Endothelial cell of umbilical vein (primary cell): Measurements from ENCODE around the gene TPST1.
"Not testable (repeated sequence)": the region's sequence is repeated elsewhere in the genome, so short reads cannot be mapped to it uniquely, and the experiment has no call there.

Source experiments
- CTCF ChIP-seq, 2 donors: IDR thresholded peaks; 1 replicate in 1 of 2; 2 replicates in 1 of 2; pipeline ENCODE4 v1.5.1; 2011; ENCODE audit warnings: low read length in 2 of 2, mild to moderate bottlenecking in 2 of 2, moderate library complexity in 2 of 2, control low read depth in 1 of 2, inconsistent platforms in 1 of 2, low read depth in 1 of 2; ENCODE audit not compliant: insufficient read depth in 1 of 2; ENCODE audit errors: extremely low read depth in 1 of 2
- POLR2A ChIP-seq: IDR thresholded peaks from 2 replicates; pipeline ENCODE4 v1.6.1; 2012; ENCODE audit warnings: low read depth, mild to moderate bottlenecking, control low read depth, low read length
- POLR2AphosphoS5 ChIP-seq: IDR thresholded peaks from 2 replicates; pipeline ENCODE4 v1.6.1; 2012; ENCODE audit warnings: low read depth, mild to moderate bottlenecking, control low read depth, low read length, moderate library complexity; ENCODE audit not compliant: insufficient read depth

GRCh38 chr7:66324985-66325384 is 119.9 kb downstream of the TPST1 start:
- TF ChIP-seq POLR2A; POLR2AphosphoS5; CTCF (IDR thresholded peaks at IDR 0.05; ENCODE audit: extremely low read depth in 1 of 2, insufficient read depth in 1 of 2, low read depth in 1 of 2, low read length in 2 of 2): not testable (repeated sequence)
